ENCODE measurements around the gene CALD1. TPM values are rescaled to one million over a fixed set of nuclear protein-coding genes. Genes with fewer than 3 reads are reported as not detected.

The CALD1 gene
- total and polyA plus RNA-seq, 4 donors: 48.0 to 226 (median 95.2) TPM

DNA sequence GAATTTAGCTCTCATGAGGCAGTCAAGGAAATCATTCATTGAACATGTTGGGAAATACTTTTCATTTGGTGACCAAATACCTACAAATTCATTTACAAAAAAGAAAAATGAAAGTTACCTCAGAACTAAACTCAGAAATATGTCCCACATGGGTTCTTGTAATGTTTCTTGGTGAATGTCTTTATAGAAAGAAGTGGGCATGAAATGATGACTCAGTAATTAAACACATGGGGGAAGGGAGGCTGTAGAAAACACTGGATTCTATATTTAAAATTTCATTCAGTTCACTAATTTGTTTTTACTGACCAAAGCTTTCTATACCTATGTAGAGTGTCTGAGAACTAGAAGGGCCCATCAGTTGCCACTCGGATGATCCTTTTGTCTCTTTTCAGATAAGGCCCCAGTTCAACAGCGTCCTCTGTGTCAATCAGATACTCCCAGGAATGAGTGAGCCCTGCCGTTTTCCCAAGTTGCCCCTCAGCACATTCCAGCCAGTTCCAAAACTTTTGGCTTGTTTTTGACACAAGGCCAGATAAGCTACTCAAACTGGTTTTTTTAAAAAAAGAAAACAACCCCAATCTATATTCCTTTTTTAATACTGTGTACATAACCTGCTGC, 157.6 kb downstream of the CALD1 start:
- Histone ChIP-seq H3K36me3 (ENCODE audit: control insufficient read depth in 4 of 4, insufficient read depth in 3 of 4, low read depth in 1 of 4, low read length in 3 of 4) (peaks cover 0 to 42% (median 27%) of the 10 kb centered on the region in 4 donors), H3K27me3 (ENCODE audit: control insufficient read depth in 4 of 4, insufficient read depth in 4 of 4, low read length in 3 of 4) (no peaks in the 10 kb centered on the region), H3K4me1 (ENCODE audit: control insufficient read depth in 4 of 4, insufficient read depth in 4 of 4, low read length in 3 of 4) (peaks cover 4 to 9% (median 6%) of the 10 kb centered on the region in 4 donors), H3K27ac (ENCODE audit: low read depth in 1 of 2, low read length in 2 of 2) (no peak overlapping the region), H3K4me3 (ENCODE audit: low read depth in 1 of 3, low read length in 3 of 3) (no peak overlapping the region), H3K9me3 (ENCODE audit: control insufficient read depth in 4 of 4, low read length in 3 of 4) (no peaks in the 10 kb centered on the region), H3K9ac (ENCODE audit: low read depth in 1 of 2, low read length in 2 of 2) (no peak overlapping the region)
- 74% methylated on average over 3 of the region's 3 CpGs for WGBS
- TF ChIP-seq, protein P1, sequence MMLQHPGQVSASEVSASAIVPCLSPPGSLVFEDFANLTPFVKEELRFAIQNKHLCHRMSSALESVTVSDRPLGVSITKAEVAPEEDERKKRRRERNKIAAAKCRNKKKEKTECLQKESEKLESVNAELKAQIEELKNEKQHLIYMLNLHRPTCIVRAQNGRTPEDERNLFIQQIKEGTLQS (IDR thresholded peaks at IDR 0.05): no peak
- TF ChIP-seq HNF4G (IDR thresholded peaks at IDR 0.05) (no peak), TAF1 (conservative IDR thresholded peaks at IDR 0.05) (no peak), YY1 (IDR thresholded peaks at IDR 0.05) (no peak), RAD21 (IDR thresholded peaks at IDR 0.05) (no peak), JUND (IDR thresholded peaks at IDR 0.05) (no peak), RXRA (IDR thresholded peaks at IDR 0.05) (no peak)
- TF ChIP-seq, protein P2, sequence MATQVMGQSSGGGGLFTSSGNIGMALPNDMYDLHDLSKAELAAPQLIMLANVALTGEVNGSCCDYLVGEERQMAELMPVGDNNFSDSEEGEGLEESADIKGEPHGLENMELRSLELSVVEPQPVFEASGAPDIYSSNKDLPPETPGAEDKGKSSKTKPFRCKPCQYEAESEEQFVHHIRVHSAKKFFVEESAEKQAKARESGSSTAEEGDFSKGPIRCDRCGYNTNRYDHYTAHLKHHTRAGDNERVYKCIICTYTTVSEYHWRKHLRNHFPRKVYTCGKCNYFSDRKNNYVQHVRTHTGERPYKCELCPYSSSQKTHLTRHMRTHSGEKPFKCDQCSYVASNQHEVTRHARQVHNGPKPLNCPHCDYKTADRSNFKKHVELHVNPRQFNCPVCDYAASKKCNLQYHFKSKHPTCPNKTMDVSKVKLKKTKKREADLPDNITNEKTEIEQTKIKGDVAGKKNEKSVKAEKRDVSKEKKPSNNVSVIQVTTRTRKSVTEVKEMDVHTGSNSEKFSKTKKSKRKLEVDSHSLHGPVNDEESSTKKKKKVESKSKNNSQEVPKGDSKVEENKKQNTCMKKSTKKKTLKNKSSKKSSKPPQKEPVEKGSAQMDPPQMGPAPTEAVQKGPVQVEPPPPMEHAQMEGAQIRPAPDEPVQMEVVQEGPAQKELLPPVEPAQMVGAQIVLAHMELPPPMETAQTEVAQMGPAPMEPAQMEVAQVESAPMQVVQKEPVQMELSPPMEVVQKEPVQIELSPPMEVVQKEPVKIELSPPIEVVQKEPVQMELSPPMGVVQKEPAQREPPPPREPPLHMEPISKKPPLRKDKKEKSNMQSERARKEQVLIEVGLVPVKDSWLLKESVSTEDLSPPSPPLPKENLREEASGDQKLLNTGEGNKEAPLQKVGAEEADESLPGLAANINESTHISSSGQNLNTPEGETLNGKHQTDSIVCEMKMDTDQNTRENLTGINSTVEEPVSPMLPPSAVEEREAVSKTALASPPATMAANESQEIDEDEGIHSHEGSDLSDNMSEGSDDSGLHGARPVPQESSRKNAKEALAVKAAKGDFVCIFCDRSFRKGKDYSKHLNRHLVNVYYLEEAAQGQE (IDR thresholded peaks at IDR 0.05): no peak
- TF ChIP-seq, protein P3, sequence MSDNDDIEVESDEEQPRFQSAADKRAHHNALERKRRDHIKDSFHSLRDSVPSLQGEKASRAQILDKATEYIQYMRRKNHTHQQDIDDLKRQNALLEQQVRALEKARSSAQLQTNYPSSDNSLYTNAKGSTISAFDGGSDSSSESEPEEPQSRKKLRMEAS (IDR thresholded peaks at IDR 0.05): no peak
- no peak for DNase-seq (ENCODE audit: low spot score)

DNA sequence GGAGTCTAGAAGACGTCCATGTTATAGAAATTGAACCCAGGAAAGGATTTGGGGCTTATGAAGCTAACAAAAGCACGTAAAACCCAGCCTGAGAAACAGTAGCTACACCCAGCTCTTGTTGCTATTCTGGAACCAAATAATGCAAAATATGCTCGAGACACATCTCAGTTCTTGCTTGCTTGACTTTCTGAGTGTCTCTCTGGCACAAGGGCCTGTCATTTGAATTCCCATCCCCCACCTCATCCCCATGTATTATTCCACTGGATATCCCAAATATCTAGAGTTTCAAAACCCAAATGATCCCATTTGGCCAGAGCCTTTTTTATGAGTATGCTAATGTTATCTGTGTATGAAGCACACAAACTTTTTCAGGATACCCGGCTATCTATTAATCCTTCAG, 158.7 kb downstream of the CALD1 start:
- H3K4me1 ChIP-seq (ENCODE audit: control insufficient read depth in 4 of 4, insufficient read depth in 4 of 4, low read length in 3 of 4): peaks cover 6 to 18% (median 14%) of the 10 kb centered on the region in 4 donors
- no peaks in the 10 kb centered on the region for H3K9me3 ChIP-seq (ENCODE audit: control insufficient read depth in 4 of 4, low read length in 3 of 4)
- H3K4me3 ChIP-seq (ENCODE audit: low read depth in 1 of 3, low read length in 3 of 3): no peak overlapping the region
- H3K27ac ChIP-seq (ENCODE audit: low read depth in 1 of 2, low read length in 2 of 2): no peak overlapping the region
- no peaks in the 10 kb centered on the region for H3K27me3 ChIP-seq (ENCODE audit: control insufficient read depth in 4 of 4, insufficient read depth in 4 of 4, low read length in 3 of 4)
- 86% methylated on average over 4 of the region's 4 CpGs for WGBS
- no peak for DNase-seq (ENCODE audit: low spot score)
- TF ChIP-seq FOXA2 (IDR thresholded peaks at IDR 0.05): no peak
- TF ChIP-seq, protein P1 (IDR thresholded peaks at IDR 0.05): no peak
- TF ChIP-seq HNF4A (conservative IDR thresholded peaks at IDR 0.05): no peak
- H3K36me3 ChIP-seq (ENCODE audit: control insufficient read depth in 4 of 4, insufficient read depth in 3 of 4, low read depth in 1 of 4, low read length in 3 of 4): peaks cover 0 to 34% (median 18%) of the 10 kb centered on the region in 4 donors
- H3K9ac ChIP-seq (ENCODE audit: low read depth in 1 of 2, low read length in 2 of 2): no peak overlapping the region

DNA sequence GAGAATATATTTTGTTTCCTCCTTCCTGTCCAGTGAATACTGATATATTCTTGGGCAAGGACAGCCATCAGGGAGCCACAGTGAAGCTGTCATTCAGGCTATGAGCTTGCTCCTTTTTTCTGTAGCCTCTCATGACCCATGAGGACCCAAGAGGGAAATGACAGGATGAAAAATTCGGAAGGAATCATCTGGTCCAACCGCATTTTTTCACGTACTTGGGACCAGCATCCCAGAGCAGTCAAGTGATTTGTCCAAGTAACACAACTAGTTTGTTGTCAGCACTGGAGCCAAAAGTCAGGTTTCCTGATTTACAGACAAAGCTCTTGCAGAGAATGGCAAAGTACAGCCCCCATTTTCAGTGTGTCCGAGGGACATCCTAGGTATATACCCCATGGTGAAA, 159.7 kb downstream of the CALD1 start:
- Histone ChIP-seq H3K4me3 (ENCODE audit: low read depth in 1 of 3, low read length in 3 of 3) (no peak overlapping the region), H3K4me1 (ENCODE audit: control insufficient read depth in 4 of 4, insufficient read depth in 4 of 4, low read length in 3 of 4) (peaks cover 6 to 18% (median 16%) of the 10 kb centered on the region in 4 donors), H3K27me3 (ENCODE audit: control insufficient read depth in 4 of 4, insufficient read depth in 4 of 4, low read length in 3 of 4) (no peaks in the 10 kb centered on the region), H3K27ac (ENCODE audit: low read depth in 1 of 2, low read length in 2 of 2) (no peak overlapping the region), H3K9ac (ENCODE audit: low read depth in 1 of 2, low read length in 2 of 2) (no peak overlapping the region), H3K36me3 (ENCODE audit: control insufficient read depth in 4 of 4, insufficient read depth in 3 of 4, low read depth in 1 of 4, low read length in 3 of 4) (peaks cover 0 to 24% (median 12%) of the 10 kb centered on the region in 4 donors), H3K9me3 (ENCODE audit: control insufficient read depth in 4 of 4, low read length in 3 of 4) (no peaks in the 10 kb centered on the region)
- WGBS: 89% methylated on average over 4 of the region's 4 CpGs
- DNase-seq (ENCODE audit: low spot score): no peak
- TF ChIP-seq TAF1 (conservative IDR thresholded peaks at IDR 0.05) (no peak), RAD21 (IDR thresholded peaks at IDR 0.05) (no peak), YY1 (IDR thresholded peaks at IDR 0.05) (no peak), EGR1 (IDR thresholded peaks at IDR 0.05; ENCODE audit: low read depth in 2 of 2) (no peak), SP1 (IDR thresholded peaks at IDR 0.05) (no peak)
- TF ChIP-seq, protein P4, sequence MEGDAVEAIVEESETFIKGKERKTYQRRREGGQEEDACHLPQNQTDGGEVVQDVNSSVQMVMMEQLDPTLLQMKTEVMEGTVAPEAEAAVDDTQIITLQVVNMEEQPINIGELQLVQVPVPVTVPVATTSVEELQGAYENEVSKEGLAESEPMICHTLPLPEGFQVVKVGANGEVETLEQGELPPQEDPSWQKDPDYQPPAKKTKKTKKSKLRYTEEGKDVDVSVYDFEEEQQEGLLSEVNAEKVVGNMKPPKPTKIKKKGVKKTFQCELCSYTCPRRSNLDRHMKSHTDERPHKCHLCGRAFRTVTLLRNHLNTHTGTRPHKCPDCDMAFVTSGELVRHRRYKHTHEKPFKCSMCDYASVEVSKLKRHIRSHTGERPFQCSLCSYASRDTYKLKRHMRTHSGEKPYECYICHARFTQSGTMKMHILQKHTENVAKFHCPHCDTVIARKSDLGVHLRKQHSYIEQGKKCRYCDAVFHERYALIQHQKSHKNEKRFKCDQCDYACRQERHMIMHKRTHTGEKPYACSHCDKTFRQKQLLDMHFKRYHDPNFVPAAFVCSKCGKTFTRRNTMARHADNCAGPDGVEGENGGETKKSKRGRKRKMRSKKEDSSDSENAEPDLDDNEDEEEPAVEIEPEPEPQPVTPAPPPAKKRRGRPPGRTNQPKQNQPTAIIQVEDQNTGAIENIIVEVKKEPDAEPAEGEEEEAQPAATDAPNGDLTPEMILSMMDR (IDR thresholded peaks at IDR 0.05; ENCODE audit: low read depth, low read length, missing input control): no peak
- TF ChIP-seq, protein P1 (IDR thresholded peaks at IDR 0.05): no peak
- TF ChIP-seq, protein P3 (IDR thresholded peaks at IDR 0.05): no peak
- TF ChIP-seq, protein P2 (IDR thresholded peaks at IDR 0.05): no peak
